Stimulated activated CD4-positive, alpha-beta T cell treated with anti-CD3 and anti-CD28 coated beads, Interleukin-4, amount 100 ng/mL, for 1 hour (primary cell): Measurements from ENCODE around the gene KSR2.
"Not testable (repeated sequence)": the region's sequence is repeated elsewhere in the genome, so short reads cannot be mapped to it uniquely, and the experiment has no call there.

Source experiments
- DNase-seq: peaks from one replicate; pipeline ENCODE4 v3.0.0-alpha.2; 2020

KSR2 gene

DNA sequence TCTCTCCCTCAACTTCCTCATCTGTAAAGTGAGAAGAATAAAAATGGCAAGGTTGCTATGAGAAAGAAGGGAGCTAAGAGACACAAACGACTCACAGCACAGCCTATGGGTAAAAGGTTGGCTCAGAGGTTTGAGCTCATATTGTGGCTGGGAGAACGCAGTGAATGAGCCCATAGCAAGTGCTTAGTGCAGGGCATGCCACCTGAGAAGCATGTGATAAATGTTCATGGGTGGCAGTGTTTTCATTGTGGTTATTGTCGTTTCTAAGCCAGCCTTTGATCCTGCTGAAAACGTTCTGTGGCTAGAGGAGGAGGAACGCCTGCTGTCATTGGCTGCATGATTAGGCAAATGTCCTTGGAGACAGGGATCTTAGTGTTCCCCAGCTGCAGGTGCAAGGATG, 150.4 kb downstream of the KSR2 start:
- no peak for DNase-seq

- DNase-seq: no peak
Observed at GRCh38 chr12:117809509-117809908, 159.3 kb downstream of the KSR2 start.

GRCh38 chr12:117807946-117808345, 160.8 kb downstream of the KSR2 start:
- no peak for DNase-seq

DNA sequence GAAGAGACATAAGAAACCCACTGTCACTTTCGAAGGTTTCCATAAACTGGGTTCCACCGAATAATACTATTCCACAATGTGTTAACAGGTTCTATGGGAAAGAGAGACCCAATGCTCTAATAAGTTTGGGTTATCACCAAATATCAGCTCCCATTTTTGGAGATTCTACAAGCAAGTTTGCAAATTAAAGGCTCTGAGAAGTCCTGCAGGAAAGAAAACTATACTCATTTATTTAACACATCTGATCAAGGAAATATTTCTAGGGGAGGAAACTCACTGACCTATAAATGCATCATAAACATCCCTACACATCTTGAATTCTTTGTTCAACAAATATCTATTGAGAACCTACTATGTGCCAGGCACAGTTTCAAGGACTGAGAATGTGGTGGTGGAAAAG, 161.4 kb downstream of the KSR2 start:
- no peak for DNase-seq

DNA sequence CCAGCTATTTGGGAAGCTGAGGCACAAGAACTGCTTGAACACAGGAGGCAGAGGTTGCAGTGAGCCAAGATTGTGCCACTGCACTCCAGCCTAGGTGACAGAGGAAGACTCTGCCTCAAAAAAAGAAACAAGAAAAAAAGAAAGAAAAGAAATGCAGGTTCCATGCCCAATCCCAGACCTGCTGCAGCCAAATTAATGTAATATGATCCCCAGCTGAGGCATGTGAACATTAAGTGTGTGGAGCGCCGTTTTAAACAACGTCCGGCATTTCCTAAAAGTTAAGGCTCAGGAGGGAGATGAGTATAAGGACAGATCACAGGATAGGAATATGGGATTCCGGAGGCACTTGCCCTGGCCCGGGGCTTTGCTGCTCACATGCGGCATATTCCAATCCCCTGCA, 162.9 kb downstream of the KSR2 start:
- no peak for DNase-seq

- DNase-seq: no peak
Observed at GRCh38 chr12:117803001-117803400, 165.8 kb downstream of the KSR2 start.

DNA sequence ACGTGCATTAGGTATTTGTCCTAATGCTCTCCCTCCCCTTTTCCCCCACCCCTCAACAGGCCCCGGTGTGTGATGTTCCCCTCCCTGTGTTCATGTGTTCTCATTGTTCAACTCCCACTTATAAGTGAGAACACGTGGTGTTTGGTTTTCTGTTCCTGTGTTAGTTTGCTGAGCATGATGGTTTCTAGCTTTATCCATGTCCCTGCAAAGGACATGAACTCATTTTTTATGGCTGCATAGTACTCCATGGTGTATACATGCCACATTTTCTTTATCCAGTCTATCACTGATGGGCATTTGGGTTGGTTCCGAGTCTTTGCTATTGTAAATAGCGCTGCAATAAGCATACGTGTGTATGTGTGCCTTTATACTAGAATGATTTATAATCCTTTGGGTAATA, 168.1 kb downstream of the KSR2 start:
- not testable (repeated sequence) for DNase-seq

DNA sequence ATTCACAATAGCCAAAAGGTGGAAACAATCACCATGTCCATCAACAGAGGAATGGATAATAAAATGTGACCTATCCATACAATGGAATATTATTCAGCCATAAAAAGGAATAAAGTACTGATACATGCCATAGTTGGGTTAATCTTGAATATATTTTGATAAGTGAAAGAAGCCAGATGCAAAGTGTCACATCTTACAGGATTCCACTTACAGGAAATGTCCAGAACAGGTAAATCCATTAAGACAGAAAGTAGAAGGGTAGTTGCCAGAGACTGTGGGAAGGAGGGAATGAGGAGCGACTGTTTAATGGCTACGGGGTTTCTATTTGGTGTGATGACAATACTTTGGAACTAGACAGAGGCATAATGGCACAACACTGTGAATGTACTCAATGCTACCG, 171.6 kb downstream of the KSR2 start:
- DNase-seq: no peak

DNA sequence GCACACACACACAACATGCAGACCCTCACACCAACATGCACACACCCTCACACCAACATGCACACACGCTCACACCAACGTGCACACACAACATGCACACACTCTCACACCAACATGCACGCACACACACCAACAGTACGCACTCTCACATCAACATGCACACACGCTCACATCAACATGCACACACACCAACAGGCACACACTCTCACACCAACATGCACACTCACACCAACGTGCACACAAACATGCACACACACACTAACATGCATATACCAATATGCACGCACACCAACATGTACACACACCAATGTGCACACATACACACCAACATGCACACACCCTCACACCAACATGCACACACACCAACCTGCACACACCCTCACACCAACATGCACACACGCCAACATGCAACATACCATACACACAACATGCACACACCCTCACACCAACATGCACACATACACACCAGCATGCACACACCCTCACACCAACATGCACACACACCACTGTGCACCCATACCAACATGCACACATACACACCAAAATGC, 175.8 kb downstream of the KSR2 start:
- DNase-seq: no peak

DNA sequence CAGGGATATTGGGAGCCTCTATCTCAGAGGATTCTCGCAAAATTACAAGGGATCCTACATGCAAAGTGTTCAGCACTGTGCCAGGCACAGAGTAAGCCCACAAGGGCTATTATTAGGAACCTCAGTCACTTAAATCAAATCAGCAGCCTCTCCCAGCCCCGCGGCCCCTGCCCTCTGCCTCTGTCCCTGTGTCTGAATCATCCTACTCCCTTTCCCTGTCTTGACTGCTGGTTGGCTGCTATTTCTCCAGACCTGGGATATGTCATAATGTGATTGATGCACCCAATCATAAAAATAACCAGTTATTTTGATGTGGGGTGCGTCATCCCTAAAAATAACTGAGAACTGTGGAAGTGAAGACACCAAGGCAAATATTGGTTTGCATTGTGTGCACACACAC, 176.3 kb downstream of the KSR2 start:
- DNase-seq: no peak

- no peak for DNase-seq
Observed at GRCh38 chr12:117790948-117791347, 177.8 kb downstream of the KSR2 start.

DNA sequence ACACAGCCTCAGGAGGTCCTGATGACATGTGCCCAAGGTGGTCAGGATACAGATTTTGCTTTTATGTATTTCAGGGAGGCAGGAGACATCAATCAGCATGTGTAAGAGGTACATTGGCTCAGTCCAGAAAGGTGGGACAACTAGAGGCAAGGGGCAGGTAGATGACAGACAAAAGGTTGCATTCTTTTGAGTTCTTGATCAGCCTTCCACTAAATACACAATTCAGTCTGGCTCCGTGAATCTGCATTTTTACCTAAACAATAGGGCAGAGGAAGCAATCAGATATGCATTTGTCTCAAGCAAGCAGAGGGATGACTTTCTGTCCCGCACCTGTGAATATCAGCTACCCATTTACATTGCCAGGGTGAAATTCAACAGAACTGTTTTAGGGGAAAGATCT, 178.6 kb downstream of the KSR2 start:
- DNase-seq: no peak

- DNase-seq: no peak
Observed at GRCh38 chr12:117789195-117789912, 179.4 kb downstream of the KSR2 start.

DNA sequence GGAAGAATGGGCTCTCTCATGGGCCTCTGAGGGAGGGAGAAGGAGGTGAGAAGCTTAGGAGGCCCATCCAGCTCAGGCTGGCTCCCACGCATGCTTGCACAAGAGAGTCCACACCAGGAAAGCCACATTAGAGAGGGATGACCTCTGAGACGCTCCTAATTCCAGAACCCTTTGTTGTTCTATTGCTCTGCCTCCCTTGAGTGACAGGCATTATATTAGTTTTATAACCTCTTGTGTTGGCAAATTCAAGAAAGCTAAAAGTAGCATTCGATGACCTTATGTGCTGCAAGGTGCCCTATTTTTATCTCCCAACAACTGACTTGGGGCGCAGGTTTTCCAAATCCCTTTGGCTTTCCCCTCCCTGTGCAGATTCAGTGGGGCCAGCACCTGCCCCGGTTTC, 190.1 kb downstream of the KSR2 start:
- DNase-seq: no peak

- DNase-seq: no peak
Observed at GRCh38 chr12:117774941-117775775, 193.6 kb downstream of the KSR2 start.

GRCh38 chr12:117768860-117769259, 199.9 kb downstream of the KSR2 start:
- DNase-seq: no peak

- DNase-seq: no peak
Observed at GRCh38 chr12:117766008-117766407, 202.8 kb downstream of the KSR2 start.

GRCh38 chr12:117762143-117762542, 206.6 kb downstream of the KSR2 start:
- no peak for DNase-seq

- no peak for DNase-seq
Observed at GRCh38 chr12:117761528-117762100, 207.2 kb downstream of the KSR2 start.

DNA sequence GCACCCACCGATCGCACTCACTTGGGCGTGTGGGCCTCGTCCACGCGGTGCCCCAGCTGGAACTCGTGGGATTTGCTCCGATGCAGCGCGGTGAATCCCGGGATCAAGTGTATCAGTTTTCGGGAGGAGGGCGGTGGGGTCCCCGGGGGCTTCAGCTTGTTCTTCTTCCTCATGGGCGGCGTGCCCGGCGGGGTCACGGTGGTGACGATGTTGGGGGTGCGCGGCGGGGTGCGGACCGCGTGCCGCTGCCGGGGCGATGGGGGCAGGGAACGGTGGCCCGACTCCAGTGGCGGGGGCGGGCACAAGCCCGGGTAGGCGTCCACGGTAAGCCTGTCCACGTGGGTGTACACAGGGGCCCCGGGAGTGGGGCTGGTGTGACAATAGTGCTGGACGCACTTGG, 207.8 kb downstream of the KSR2 start:
- no peak for DNase-seq

DNA sequence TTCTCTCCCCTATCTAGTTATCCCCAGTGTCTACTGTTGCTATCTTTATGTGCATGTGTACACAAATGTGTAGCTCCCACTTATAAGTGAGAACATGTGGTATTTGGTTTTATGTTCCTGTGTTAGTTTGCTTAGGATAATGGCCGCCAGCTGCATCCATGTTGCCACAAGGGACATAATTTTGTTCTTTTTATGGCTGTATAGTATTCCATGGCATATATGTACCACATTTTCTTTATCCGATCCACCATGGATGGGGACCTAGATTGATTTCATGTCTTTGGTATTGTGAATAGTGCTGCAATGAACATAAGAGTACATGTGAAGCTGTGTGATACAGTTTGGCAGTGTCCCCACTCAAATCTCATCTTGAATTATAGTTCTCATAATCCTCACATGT, 218.1 kb downstream of the KSR2 start:
- no peak for DNase-seq

GRCh38 chr12:117749431-117749830, 219.4 kb downstream of the KSR2 start:
- DNase-seq: no peak

DNA sequence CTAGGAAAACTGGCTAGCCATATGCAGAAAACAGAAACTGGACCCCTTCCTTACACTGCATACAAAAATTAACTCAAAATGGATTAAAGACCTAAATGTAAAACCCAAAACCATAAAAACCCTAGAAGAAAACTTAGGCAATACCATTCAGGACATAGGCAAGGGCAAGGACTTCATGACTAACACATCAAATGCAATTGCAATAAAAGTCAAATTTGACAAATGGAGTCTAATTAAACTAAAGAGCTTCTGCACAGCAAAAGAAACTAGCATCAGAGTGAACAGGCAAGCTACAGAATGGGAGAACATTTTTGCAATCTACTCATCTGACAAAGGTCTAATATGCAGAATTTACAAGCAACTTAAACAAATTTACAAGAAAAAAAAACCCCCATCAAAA, 222.4 kb downstream of the KSR2 start:
- DNase-seq: not testable (repeated sequence)

DNA sequence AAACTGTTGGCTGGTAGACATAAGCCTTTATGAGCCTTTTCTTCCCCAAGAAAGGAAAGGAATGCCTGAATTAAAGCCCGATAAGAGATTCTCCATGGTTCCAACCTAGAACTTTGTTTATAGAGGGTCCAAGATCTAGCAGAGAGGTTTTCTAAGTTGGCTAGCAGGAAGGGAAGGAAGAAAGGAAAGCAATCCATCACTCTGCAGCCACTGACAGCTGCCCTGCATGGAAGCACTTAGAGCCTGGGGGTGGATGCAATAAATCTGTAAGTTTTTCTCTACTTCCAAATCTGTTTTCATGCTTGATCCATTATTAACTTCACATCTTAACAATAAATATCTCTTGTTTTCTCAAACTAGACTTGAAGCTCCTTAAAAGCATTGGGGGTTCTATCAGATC, 224.4 kb downstream of the KSR2 start:
- DNase-seq: no peak
